ENCODE data around the gene XG. TPM values are rescaled to one million over a fixed set of nuclear protein-coding genes. Genes with fewer than 3 reads are reported as not detected.

Gene XG
- polyA plus RNA-seq, 3 donors, result not detected

- peaks cover 4 to 28% of the 10 kb centered on the region in 2 donors for H3K36me3 ChIP-seq (replicated peaks in 1 of 2; ENCODE audit: control insufficient read depth in 1 of 2, insufficient read depth in 2 of 2, low read length in 2 of 2)
- H3K27me3 ChIP-seq (ENCODE audit: control insufficient read depth in 2 of 2, insufficient read depth in 2 of 2, low read length in 2 of 2), result no peaks in the 10 kb centered on the region
- no peak overlapping the region for H2AFZ ChIP-seq (ENCODE audit: insufficient read depth, low read depth, low read length, poor library complexity, severe bottlenecking)
- H4K20me1 ChIP-seq (ENCODE audit: insufficient read depth, low read length), result peaks cover 23% of the 10 kb centered on the region
- peak overlapping the region; percentile 53 for H3K9ac ChIP-seq (ENCODE audit: insufficient read depth, low read length, poor library complexity, severe bottlenecking)
- peaks cover 64% of the 10 kb centered on the region for H3K79me2 ChIP-seq (ENCODE audit: insufficient read depth, low read length)
- Mint-ChIP-seq H3K36me3 (peaks cover 33 to 35% of the 10 kb centered on the region in 2 donors), H3K4me3 (peak overlapping the region; percentile 78 to 83), H3K27me3 (ENCODE audit: low read depth in 3 of 3) (peaks cover 0 to 7% (median 2%) of the 10 kb centered on the region in 3 donors), H3K27ac (peak overlapping the region; percentile 97 to 99 (median 99)), H3K4me1 (peaks cover 58% of the 10 kb centered on the region), H3K9me3 (peaks cover 0 to 2% (median 0%) of the 10 kb centered on the region in 7 donors)
- DNase-seq, result no peak
- peak overlapping the region; percentile 87 to 90 for H3K27ac ChIP-seq (ENCODE audit: low read depth in 1 of 2, low read length in 2 of 2)
- H3K9me3 ChIP-seq (replicated peaks in 1 of 2; ENCODE audit: control insufficient read depth in 1 of 2, insufficient read depth in 1 of 2, low read length in 2 of 2), result no peaks in the 10 kb centered on the region
- TF ChIP-seq CTCF (IDR thresholded peaks at IDR 0.05), result no peak
- intact Hi-C loops (cut with micrococcal nuclease), result loop anchor here (2.0 to 5.0 kb wide), 3 partner anchors 17 to 97 kb away; no protein-coding TSS in a partner anchor
- H3K4me2 ChIP-seq (replicated peaks; ENCODE audit: extremely low read depth, low read length, poor library complexity, severe bottlenecking), result peak overlapping the region; percentile 55
- peaks cover 49 to 50% of the 10 kb centered on the region in 2 donors for H3K4me1 ChIP-seq (ENCODE audit: control insufficient read depth in 1 of 2, insufficient read depth in 2 of 2, low read length in 2 of 2)
- peak overlapping the region in 2 of 3 experiments; percentile 6 to 42 for H3K4me3 ChIP-seq (replicated peaks in 1 of 3; ENCODE audit: low read depth in 2 of 3, low read length in 3 of 3)
- 83% methylated on average over 7 of the region's 9 CpGs for WGBS (ENCODE audit: insufficient coverage)
Observed at GRCh38 chrX:2709556-2709955, 42.3 kb upstream of the XG start.

GRCh38 chrX:2710041-2710840 lies 41.6 kb upstream of the XG start:
- 0% methylated on average over 3 of the region's 15 CpGs for WGBS (ENCODE audit: insufficient coverage)
- H3K4me3 Mint-ChIP-seq, result peak overlapping the region; percentile 78 to 83
- Histone ChIP-seq H3K79me2 (ENCODE audit: insufficient read depth, low read length) (peaks cover 57% of the 10 kb centered on the region), H3K4me1 (ENCODE audit: control insufficient read depth in 1 of 2, insufficient read depth in 2 of 2, low read length in 2 of 2) (peaks cover 49 to 50% of the 10 kb centered on the region in 2 donors), H2AFZ (ENCODE audit: insufficient read depth, low read depth, low read length, poor library complexity, severe bottlenecking) (peak overlapping the region; percentile 21), H3K9ac (ENCODE audit: insufficient read depth, low read length, poor library complexity, severe bottlenecking) (peak overlapping the region; percentile 53), H3K36me3 (replicated peaks in 1 of 2; ENCODE audit: control insufficient read depth in 1 of 2, insufficient read depth in 2 of 2, low read length in 2 of 2) (peaks cover 8 to 28% of the 10 kb centered on the region in 2 donors), H3K27me3 (ENCODE audit: control insufficient read depth in 2 of 2, insufficient read depth in 2 of 2, low read length in 2 of 2) (no peaks in the 10 kb centered on the region), H4K20me1 (ENCODE audit: insufficient read depth, low read length) (peaks cover 23% of the 10 kb centered on the region), H3K4me2 (replicated peaks; ENCODE audit: extremely low read depth, low read length, poor library complexity, severe bottlenecking) (peak overlapping the region; percentile 55), H3K9me3 (replicated peaks in 1 of 2; ENCODE audit: control insufficient read depth in 1 of 2, insufficient read depth in 1 of 2, low read length in 2 of 2) (no peaks in the 10 kb centered on the region), H3K4me3 (replicated peaks in 1 of 3; ENCODE audit: low read depth in 2 of 3, low read length in 3 of 3) (peak overlapping the region in 2 of 3 experiments; percentile 6 to 42), H3K27ac (ENCODE audit: low read depth in 1 of 2, low read length in 2 of 2) (peak overlapping the region; percentile 87 to 90)
- peaks cover 32 to 35% of the 10 kb centered on the region in 2 donors for H3K36me3 Mint-ChIP-seq
- peak; percentile 82 to 97 (median 95) for DNase-seq
- H3K9me3 Mint-ChIP-seq, result peaks cover 0 to 2% (median 0%) of the 10 kb centered on the region in 7 donors
- intact Hi-C loops (cut with micrococcal nuclease), result loop anchor here in 1 of 2 donors (5.0 kb wide), 1 partner anchor 78 kb away; no protein-coding TSS in a partner anchor
- no peak for TF ChIP-seq CTCF (IDR thresholded peaks at IDR 0.05)
- peaks cover 0 to 7% (median 2%) of the 10 kb centered on the region in 3 donors for H3K27me3 Mint-ChIP-seq (ENCODE audit: low read depth in 3 of 3)
- peak overlapping the region; percentile 97 to 99 (median 99) for H3K27ac Mint-ChIP-seq
- H3K4me1 Mint-ChIP-seq, result peaks cover 51% of the 10 kb centered on the region

All from CD14-positive monocyte (primary cell).